ENCODE data around the gene TRIM61. TPM values are rescaled to one million over a fixed set of nuclear protein-coding genes. Genes with fewer than 3 reads are reported as not detected.
"Not testable (repeated sequence)": the region's sequence is repeated elsewhere in the genome, so short reads cannot be mapped to it uniquely, and the experiment has no call there.

TRIM61 gene
- total RNA-seq, 1 donor from 2014 or later = not detected

GRCh38 chr4:164949448-164950143 lies 27.9 kb downstream of the TRIM61 start:
- DNase-seq (ENCODE audit: low read depth) = no peak
- peak; percentile 48 for TF ChIP-seq CTCF (conservative IDR thresholded peaks at IDR 0.05; ENCODE audit: low read depth, low read length)
- H3K4me3 ChIP-seq (ENCODE audit: low read depth, low read length) = no peak overlapping the region

- no peak overlapping the region for H3K4me3 ChIP-seq (ENCODE audit: low read depth, low read length)
- no peak for TF ChIP-seq CTCF (conservative IDR thresholded peaks at IDR 0.05; ENCODE audit: low read depth, low read length)
- no peak for DNase-seq (ENCODE audit: low read depth)
Measured at GRCh38 chr4:164948975-164949374, 28.5 kb downstream of the TRIM61 start.

- not testable (repeated sequence) for DNase-seq (ENCODE audit: low read depth); H3K4me3 ChIP-seq (ENCODE audit: low read depth, low read length)
Measured at GRCh38 chr4:164948006-164948405, 29.5 kb downstream of the TRIM61 start.

- no peak overlapping the region for H3K4me3 ChIP-seq (ENCODE audit: low read depth, low read length)
- no peak for DNase-seq (ENCODE audit: low read depth)
- no peak for TF ChIP-seq CTCF (conservative IDR thresholded peaks at IDR 0.05; ENCODE audit: low read depth, low read length)
Measured at GRCh38 chr4:164946810-164947209, 30.6 kb downstream of the TRIM61 start.

GRCh38 chr4:164945146-164945545 lies 32.3 kb downstream of the TRIM61 start:
- no peak overlapping the region for H3K4me3 ChIP-seq (ENCODE audit: low read depth, low read length)
- no peak for DNase-seq (ENCODE audit: low read depth)
- no peak for TF ChIP-seq CTCF (conservative IDR thresholded peaks at IDR 0.05; ENCODE audit: low read depth, low read length)

- no peak for TF ChIP-seq CTCF (conservative IDR thresholded peaks at IDR 0.05; ENCODE audit: low read depth, low read length)
- H3K4me3 ChIP-seq (ENCODE audit: low read depth, low read length) = no peak overlapping the region
- DNase-seq (ENCODE audit: low read depth) = no peak
Measured at GRCh38 chr4:164943192-164943591, 34.3 kb downstream of the TRIM61 start.

- peak; percentile 27 for TF ChIP-seq CTCF (conservative IDR thresholded peaks at IDR 0.05; ENCODE audit: low read depth, low read length)
- no peak overlapping the region for H3K4me3 ChIP-seq (ENCODE audit: low read depth, low read length)
- DNase-seq (ENCODE audit: low read depth) = no peak
Measured at GRCh38 chr4:164937576-164938270, 39.7 kb downstream of the TRIM61 start.

GRCh38 chr4:164935865-164936606 lies 41.4 kb downstream of the TRIM61 start:
- not testable (repeated sequence) for DNase-seq (ENCODE audit: low read depth); H3K4me3 ChIP-seq (ENCODE audit: low read depth, low read length)

Measured in epithelial cell of proximal tubule (primary cell).